ENCODE results near the gene SLC25A48.

DNA sequence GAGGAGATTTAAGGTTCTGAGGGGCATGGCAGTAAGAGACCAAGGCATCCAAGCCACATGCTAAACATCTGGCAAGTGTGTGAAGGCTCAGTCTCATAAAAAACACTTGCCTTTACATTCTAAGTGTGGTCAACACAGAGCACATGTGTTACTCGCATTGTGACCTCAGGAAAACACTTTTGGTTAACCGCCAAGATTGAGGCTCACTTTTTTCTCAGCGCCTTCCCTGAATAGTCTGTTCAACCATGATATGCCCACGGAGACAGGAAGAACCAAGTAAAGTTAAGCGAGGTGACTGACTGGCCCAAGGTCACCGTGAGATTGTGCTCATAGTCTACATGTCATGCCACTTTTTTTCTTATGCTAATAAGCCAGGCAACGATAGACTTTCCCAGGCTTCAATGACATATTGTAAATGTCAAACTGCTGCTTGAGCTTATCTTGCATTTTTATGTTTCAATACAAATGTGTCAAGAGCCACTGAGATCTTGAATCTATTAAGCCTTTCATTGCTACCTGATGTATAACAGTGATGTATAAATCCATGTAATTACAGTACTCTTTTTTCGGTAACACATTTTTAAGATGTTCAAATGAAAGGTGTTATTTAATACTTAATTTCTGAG is 82.3 kb downstream of the SLC25A48 start:
- no peak for TF ChIP-seq POLR2AphosphoS5 (IDR thresholded peaks at IDR 0.05; ENCODE audit: low read depth, low read length)
- no peak for TF ChIP-seq SIN3A (IDR thresholded peaks at IDR 0.05; ENCODE audit: borderline replicate concordance, insufficient read depth, low read depth, low read length)
- TF ChIP-seq, protein P1, sequence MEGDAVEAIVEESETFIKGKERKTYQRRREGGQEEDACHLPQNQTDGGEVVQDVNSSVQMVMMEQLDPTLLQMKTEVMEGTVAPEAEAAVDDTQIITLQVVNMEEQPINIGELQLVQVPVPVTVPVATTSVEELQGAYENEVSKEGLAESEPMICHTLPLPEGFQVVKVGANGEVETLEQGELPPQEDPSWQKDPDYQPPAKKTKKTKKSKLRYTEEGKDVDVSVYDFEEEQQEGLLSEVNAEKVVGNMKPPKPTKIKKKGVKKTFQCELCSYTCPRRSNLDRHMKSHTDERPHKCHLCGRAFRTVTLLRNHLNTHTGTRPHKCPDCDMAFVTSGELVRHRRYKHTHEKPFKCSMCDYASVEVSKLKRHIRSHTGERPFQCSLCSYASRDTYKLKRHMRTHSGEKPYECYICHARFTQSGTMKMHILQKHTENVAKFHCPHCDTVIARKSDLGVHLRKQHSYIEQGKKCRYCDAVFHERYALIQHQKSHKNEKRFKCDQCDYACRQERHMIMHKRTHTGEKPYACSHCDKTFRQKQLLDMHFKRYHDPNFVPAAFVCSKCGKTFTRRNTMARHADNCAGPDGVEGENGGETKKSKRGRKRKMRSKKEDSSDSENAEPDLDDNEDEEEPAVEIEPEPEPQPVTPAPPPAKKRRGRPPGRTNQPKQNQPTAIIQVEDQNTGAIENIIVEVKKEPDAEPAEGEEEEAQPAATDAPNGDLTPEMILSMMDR (IDR thresholded peaks at IDR 0.05) = no peak
- TF ChIP-seq, protein P2, sequence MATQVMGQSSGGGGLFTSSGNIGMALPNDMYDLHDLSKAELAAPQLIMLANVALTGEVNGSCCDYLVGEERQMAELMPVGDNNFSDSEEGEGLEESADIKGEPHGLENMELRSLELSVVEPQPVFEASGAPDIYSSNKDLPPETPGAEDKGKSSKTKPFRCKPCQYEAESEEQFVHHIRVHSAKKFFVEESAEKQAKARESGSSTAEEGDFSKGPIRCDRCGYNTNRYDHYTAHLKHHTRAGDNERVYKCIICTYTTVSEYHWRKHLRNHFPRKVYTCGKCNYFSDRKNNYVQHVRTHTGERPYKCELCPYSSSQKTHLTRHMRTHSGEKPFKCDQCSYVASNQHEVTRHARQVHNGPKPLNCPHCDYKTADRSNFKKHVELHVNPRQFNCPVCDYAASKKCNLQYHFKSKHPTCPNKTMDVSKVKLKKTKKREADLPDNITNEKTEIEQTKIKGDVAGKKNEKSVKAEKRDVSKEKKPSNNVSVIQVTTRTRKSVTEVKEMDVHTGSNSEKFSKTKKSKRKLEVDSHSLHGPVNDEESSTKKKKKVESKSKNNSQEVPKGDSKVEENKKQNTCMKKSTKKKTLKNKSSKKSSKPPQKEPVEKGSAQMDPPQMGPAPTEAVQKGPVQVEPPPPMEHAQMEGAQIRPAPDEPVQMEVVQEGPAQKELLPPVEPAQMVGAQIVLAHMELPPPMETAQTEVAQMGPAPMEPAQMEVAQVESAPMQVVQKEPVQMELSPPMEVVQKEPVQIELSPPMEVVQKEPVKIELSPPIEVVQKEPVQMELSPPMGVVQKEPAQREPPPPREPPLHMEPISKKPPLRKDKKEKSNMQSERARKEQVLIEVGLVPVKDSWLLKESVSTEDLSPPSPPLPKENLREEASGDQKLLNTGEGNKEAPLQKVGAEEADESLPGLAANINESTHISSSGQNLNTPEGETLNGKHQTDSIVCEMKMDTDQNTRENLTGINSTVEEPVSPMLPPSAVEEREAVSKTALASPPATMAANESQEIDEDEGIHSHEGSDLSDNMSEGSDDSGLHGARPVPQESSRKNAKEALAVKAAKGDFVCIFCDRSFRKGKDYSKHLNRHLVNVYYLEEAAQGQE (IDR thresholded peaks at IDR 0.05; ENCODE audit: insufficient read depth in 1 of 2, low read depth in 2 of 2, low read length in 1 of 2) = no peak
- no peak for TF ChIP-seq TCF7L2 (IDR thresholded peaks at IDR 0.05; ENCODE audit: low read depth, low read length)
